Gastroesophageal sphincter (tissue), 3 donors: ENCODE results near the gene IREB2.

ENCODE experiments used
- CTCF ChIP-seq, 4 experiments: fragments of 200-600 bp in 2 of 4; fragments of 450-650 bp in 2 of 4; sonication (generic) in 1 of 4; IDR thresholded peaks; one replicate each; pipeline ENCODE4 v1.5.1; 2017 to 2019; ENCODE audit warnings: antibody characterized with exemption in 4 of 4, mild to moderate bottlenecking in 2 of 4, moderate library complexity in 2 of 4
- POLR2A ChIP-seq, 2 donors: fragments of 450-650 bp; IDR thresholded peaks; one replicate each; pipeline ENCODE4 v1.6.1; 2017; ENCODE audit warnings: antibody characterized with exemption in 2 of 2, mild to moderate bottlenecking in 2 of 2, moderate library complexity in 1 of 2
- POLR2AphosphoS5 ChIP-seq: sonication (generic); formaldehyde crosslinking; IDR thresholded peaks from one replicate; pipeline ENCODE4 v1.6.1; 2017; ENCODE audit warnings: antibody characterized with exemption

- TF ChIP-seq CTCF (IDR thresholded peaks at IDR 0.05) (no peak), POLR2A (IDR thresholded peaks at IDR 0.05) (no peak), POLR2AphosphoS5 (no peak)
Measured at GRCh38 chr15:78389322-78389721, 48.7 kb upstream of the IREB2 start.
